OCI-LY7 (cell line): ENCODE results near the gene SCGB1C2. TPM values are rescaled to one million over a fixed set of nuclear protein-coding genes. Genes with fewer than 3 reads are reported as not detected.

Experiments used
- BruUV-seq: library from RNA; stranded (reverse); fragments of 400-500 nt; replicated peaks from 2 replicates; lab custom pipeline; 2021; lab: Mats Ljungman, UMichigan
- CTCF ChIA-PET: fragments of 300-600 bp; sonication (Branson Sonifier 250); formaldehyde crosslinking; loops from one replicate; lab custom pipeline; 2022; ENCODE audit warnings: antibody characterized with exemption; ENCODE audit not compliant: unreplicated experiment; lab: Charles Lee
- POLR2A ChIA-PET: fragments of 300-600 bp; sonication (Branson Sonifier 250); formaldehyde crosslinking; loops from one replicate; lab custom pipeline; 2022; ENCODE audit warnings: antibody characterized with exemption; lab: Charles Lee
- DNase-seq: peaks from one replicate; pipeline ENCODE4 v3.0.0-alpha.2; 2015; ENCODE audit warnings: low spot score
- H2AFZ ChIP-seq: fragments of 200-600 bp; sonication (generic), shearing (Covaris generic); 2 replicates; pipeline ENCODE4 v1.6.1; 2014; ENCODE audit warnings: mild to moderate bottlenecking, antibody characterized with exemption, low read length, moderate library complexity
- H3K27ac ChIP-seq: fragments of 200-600 bp; sonication (generic); 2 replicates; pipeline ENCODE4 v1.5.1; 2014; ENCODE audit warnings: mixed run types, low read depth, mild to moderate bottlenecking, moderate library complexity, low read length, inconsistent platforms; ENCODE audit not compliant: poor library complexity, severe bottlenecking
- H3K36me3 ChIP-seq: fragments of 200-600 bp; sonication (generic); 2 replicates; pipeline ENCODE4 v1.6.1; 2014; ENCODE audit warnings: mild to moderate bottlenecking, antibody characterized with exemption, low read length, moderate library complexity, mixed read lengths; ENCODE audit not compliant: insufficient read depth
- H3K4me1 ChIP-seq: fragments of 200-600 bp; sonication (generic); 2 replicates; pipeline ENCODE4 v1.5.1; 2014; ENCODE audit warnings: mild to moderate bottlenecking, low read length; ENCODE audit not compliant: insufficient read depth, poor library complexity, severe bottlenecking
- H3K4me2 ChIP-seq: fragments of 200-600 bp; sonication (generic); 2 replicates; pipeline ENCODE4 v1.6.1; 2014; ENCODE audit warnings: mild to moderate bottlenecking, low read length
- H3K4me3 ChIP-seq: fragments of 200-600 bp; sonication (generic); 2 replicates; pipeline ENCODE4 v1.5.1; 2014; ENCODE audit warnings: mild to moderate bottlenecking, low read depth, low read length; ENCODE audit not compliant: poor library complexity, severe bottlenecking
- H3K79me2 ChIP-seq: fragments of 200-600 bp; sonication (generic); 2 replicates; pipeline ENCODE4 v1.6.1; 2016; ENCODE audit warnings: low read depth, mild to moderate bottlenecking, low read length, moderate library complexity, mixed read lengths; ENCODE audit not compliant: insufficient read depth
- H3K9me2 ChIP-seq: fragments of 200-600 bp; sonication (generic); 2 replicates; pipeline ENCODE4 v1.6.1; 2016; ENCODE audit warnings: mild to moderate bottlenecking, low read length, mixed read lengths; ENCODE audit not compliant: insufficient read depth
- H3K9me3 ChIP-seq: fragments of 200-600 bp; sonication (generic); 2 replicates; pipeline ENCODE4 v1.6.1; 2014; ENCODE audit warnings: mild to moderate bottlenecking, mixed run types, low read length, mixed read lengths
- H4K20me1 ChIP-seq: fragments of 200-600 bp; sonication (generic); 2 replicates; pipeline ENCODE4 v1.6.1; 2014; ENCODE audit warnings: mild to moderate bottlenecking, antibody characterized with exemption, low read length, moderate library complexity, mixed read lengths; ENCODE audit not compliant: insufficient read depth
- CTCF ChIP-seq: fragments of 200-600 bp; sonication (generic); conservative IDR thresholded peaks from 2 replicates; pipeline ENCODE4 v1.5.1; 2014; ENCODE audit warnings: mild to moderate bottlenecking, antibody characterized with exemption, low read length, moderate library complexity, mixed read lengths
- EZH2phosphoT487 ChIP-seq: fragments of 200-600 bp; sonication (generic); IDR thresholded peaks from 2 replicates; pipeline ENCODE4 v1.6.1; 2018; ENCODE audit warnings: low read depth, borderline replicate concordance, mild to moderate bottlenecking, mixed run types, antibody characterized with exemption, low read length, moderate library complexity, mixed read lengths
- intact Hi-C: fragments of 100-400 bp; cut with micrococcal nuclease; formaldehyde crosslinking; loops from one replicate; pipeline ENCODE4 v1.10.0; 2022; ENCODE audit not compliant: unreplicated experiment
- total RNA-seq, 2 experiments: library from RNA; depleted of rRNA in 1 of 2; stranded (reverse); fragments of >200 nt in 1 of 2; shearing (Covaris generic) in 1 of 2; gene quantifications; 2 replicates each; pipeline ENCODE4 v1.2.3, GENCODE V29; 2014 to 2022

The SCGB1C2 gene
- total RNA-seq, 2 experiments from 2014 or later: not detected

DNA sequence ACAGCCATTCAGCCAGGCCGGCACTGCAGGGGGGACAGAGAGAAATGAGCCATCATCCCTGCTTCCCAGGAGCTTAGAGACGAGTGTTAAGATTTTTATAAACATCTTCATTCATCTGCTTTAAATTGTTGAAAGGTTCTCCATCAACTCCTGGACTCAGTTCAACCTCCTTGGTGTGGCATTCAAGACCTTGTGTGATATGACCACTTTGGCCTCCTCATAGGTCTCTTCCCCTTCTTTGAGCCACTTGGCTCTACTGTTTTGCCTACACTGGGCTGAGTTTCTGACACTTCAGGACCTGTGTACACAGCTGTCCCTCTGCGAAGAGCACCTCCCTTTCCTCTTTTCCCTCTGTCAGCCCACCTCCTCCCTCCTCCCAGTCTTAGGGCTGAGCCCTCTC is 39.8 kb downstream of the SCGB1C2 start:
- H3K9me3 ChIP-seq: no peaks in the 10 kb centered on the region
- H2AFZ ChIP-seq: no peak overlapping the region
- H3K27ac ChIP-seq: no peak overlapping the region
- no peaks in the 10 kb centered on the region for H4K20me1 ChIP-seq
- no peak for DNase-seq
- intact Hi-C loops: no loop called here
- CTCF ChIA-PET: no interaction called here
- peaks cover 7% of the 10 kb centered on the region for H3K4me1 ChIP-seq
- no peak overlapping the region for H3K4me2 ChIP-seq
- no peaks in the 10 kb centered on the region for H3K79me2 ChIP-seq
- no peaks in the 10 kb centered on the region for H3K9me2 ChIP-seq
- no peak for TF ChIP-seq CTCF
- no peak for TF ChIP-seq EZH2phosphoT487
- POLR2A ChIA-PET: interaction anchor here (0.7 kb wide), 1 partner anchor 61 kb away, joined by 4 read pairs; no protein-coding TSS in a partner anchor
- H3K36me3 ChIP-seq: no peaks in the 10 kb centered on the region
- no peak overlapping the region for H3K4me3 ChIP-seq
- no TSS peak for BruUV-seq

GRCh38 chr17:177762-178161 is 40.4 kb downstream of the SCGB1C2 start:
- no TSS peak for BruUV-seq
- TF ChIP-seq CTCF (no peak), EZH2phosphoT487 (no peak)
- POLR2A ChIA-PET: no interaction called here

DNA sequence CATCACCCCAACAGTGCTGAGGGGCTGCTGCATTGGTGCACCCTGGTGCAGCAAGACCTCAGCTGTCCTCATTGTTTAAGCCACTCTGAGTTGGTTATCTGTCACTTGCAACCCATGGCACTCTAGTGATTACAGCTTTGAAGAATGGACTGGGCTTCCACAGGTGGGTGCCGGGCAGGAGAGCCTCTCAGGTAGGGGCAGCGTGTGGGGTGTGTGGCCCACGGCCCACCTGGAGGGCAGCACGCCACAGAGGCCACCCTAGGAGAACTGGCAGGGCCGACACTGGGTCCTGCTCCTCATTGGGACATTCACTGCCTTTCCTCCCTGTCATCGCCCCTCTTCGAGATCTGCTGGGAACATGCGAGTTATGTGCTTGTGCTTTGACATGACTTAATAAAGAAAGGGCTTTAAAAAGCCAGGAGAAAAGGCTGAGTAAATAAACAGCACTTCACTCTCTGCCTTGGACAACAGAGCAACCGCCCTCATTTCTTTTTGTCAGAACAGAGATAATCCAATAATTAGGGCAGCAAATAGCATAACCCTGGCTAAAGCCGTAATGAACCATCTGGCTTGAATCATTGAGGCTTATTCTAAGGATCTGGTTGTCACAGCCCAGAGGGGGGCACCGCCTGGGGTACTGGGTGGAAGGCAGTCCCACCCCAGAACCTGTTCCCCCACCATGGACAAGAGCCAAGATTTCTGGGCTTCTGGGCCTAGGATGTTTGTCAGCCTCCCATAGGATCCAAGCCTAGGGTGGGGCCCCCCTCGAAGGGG is 41.1 kb downstream of the SCGB1C2 start:
- BruUV-seq: no TSS peak
- intact Hi-C loops: no loop called here
- TF ChIP-seq CTCF (no peak), EZH2phosphoT487 (no peak)
- no peak overlapping the region for H3K4me3 ChIP-seq
- H3K4me2 ChIP-seq: no peak overlapping the region
- H3K4me1 ChIP-seq: peaks cover 7% of the 10 kb centered on the region
- DNase-seq: no peak
- H3K27ac ChIP-seq: no peak overlapping the region
- no peaks in the 10 kb centered on the region for H4K20me1 ChIP-seq
- no peaks in the 10 kb centered on the region for H3K9me3 ChIP-seq
- H3K79me2 ChIP-seq: no peaks in the 10 kb centered on the region
- no peaks in the 10 kb centered on the region for H3K9me2 ChIP-seq
- ChIA-PET CTCF (no interaction called here), POLR2A (no interaction called here)
- no peak overlapping the region for H2AFZ ChIP-seq
- no peaks in the 10 kb centered on the region for H3K36me3 ChIP-seq

More at GRCh38 chr17:177762-178161, 40.4 kb downstream of the SCGB1C2 start:
- H3K9me3 ChIP-seq: no peaks in the 10 kb centered on the region
- intact Hi-C loops: no loop called here
- H4K20me1 ChIP-seq: no peaks in the 10 kb centered on the region
- CTCF ChIA-PET: no interaction called here
- no peaks in the 10 kb centered on the region for H3K9me2 ChIP-seq
- no peak for DNase-seq
- no peaks in the 10 kb centered on the region for H3K79me2 ChIP-seq
- no peak overlapping the region for H3K4me2 ChIP-seq
- no peak overlapping the region for H3K4me3 ChIP-seq
- no peak overlapping the region for H3K27ac ChIP-seq
- H3K4me1 ChIP-seq: peaks cover 7% of the 10 kb centered on the region
- no peaks in the 10 kb centered on the region for H3K36me3 ChIP-seq
- no peak overlapping the region for H2AFZ ChIP-seq
